ENCODE measurements around the gene PDE9A.

Gene PDE9A

GRCh38 chr21:42668298-42668992, 15.0 kb downstream of the PDE9A start:
- Histone ChIP-seq H3K9ac (ENCODE audit: low read length) (no peak overlapping the region), H3K9me2 (replicated peaks; ENCODE audit: insufficient read depth, low read length) (no peaks in the 10 kb centered on the region), H3K4me1 (ENCODE audit: low read length) (no peaks in the 10 kb centered on the region), H3K79me2 (ENCODE audit: low read length) (no peaks in the 10 kb centered on the region), H3K4me2 (ENCODE audit: low read depth, low read length) (no peak overlapping the region), H3F3A (ENCODE audit: insufficient read depth, low read length) (no peaks in the 10 kb centered on the region), H3K27ac (ENCODE audit: low read length) (no peak overlapping the region), H3K9me3 (replicated peaks; ENCODE audit: insufficient read depth, low read length) (no peaks in the 10 kb centered on the region), H3K4me3 (ENCODE audit: low read length) (no peak overlapping the region), H3K27me3 (replicated peaks; ENCODE audit: insufficient read depth, low read length) (peaks cover 100% of the 10 kb centered on the region), H2AFZ (ENCODE audit: low read length) (no peak overlapping the region), H3K36me3 (replicated peaks; ENCODE audit: insufficient read depth, low read length) (no peaks in the 10 kb centered on the region), H4K20me1 (ENCODE audit: insufficient read depth, low read length) (no peaks in the 10 kb centered on the region)
- no peak for TF ChIP-seq CTCF (IDR thresholded peaks at IDR 0.05; ENCODE audit: low read length)
- no peak for TF ChIP-seq EZH2phosphoT487 (IDR thresholded peaks at IDR 0.05; ENCODE audit: low read length)
- TF ChIP-seq EZH2 (optimal IDR thresholded peaks at IDR 0.05; ENCODE audit: low read depth, low read length), result no peak
- no peak for DNase-seq

GRCh38 chr21:42669041-42669440, 15.6 kb downstream of the PDE9A start:
- no peaks in the 10 kb centered on the region for H3K9me3 ChIP-seq (replicated peaks; ENCODE audit: insufficient read depth, low read length)
- no peak for DNase-seq
- H3K79me2 ChIP-seq (ENCODE audit: low read length), result no peaks in the 10 kb centered on the region
- no peak overlapping the region for H3K4me2 ChIP-seq (ENCODE audit: low read depth, low read length)
- no peak overlapping the region for H3K4me3 ChIP-seq (ENCODE audit: low read length)
- no peaks in the 10 kb centered on the region for H3K9me2 ChIP-seq (replicated peaks; ENCODE audit: insufficient read depth, low read length)
- no peak overlapping the region for H3K9ac ChIP-seq (ENCODE audit: low read length)
- H3F3A ChIP-seq (ENCODE audit: insufficient read depth, low read length), result no peaks in the 10 kb centered on the region
- no peaks in the 10 kb centered on the region for H3K4me1 ChIP-seq (ENCODE audit: low read length)
- H3K27ac ChIP-seq (ENCODE audit: low read length), result no peak overlapping the region
- peaks cover 100% of the 10 kb centered on the region for H3K27me3 ChIP-seq (replicated peaks; ENCODE audit: insufficient read depth, low read length)
- TF ChIP-seq EZH2 (optimal IDR thresholded peaks at IDR 0.05; ENCODE audit: low read depth, low read length) (no peak), CTCF (IDR thresholded peaks at IDR 0.05; ENCODE audit: low read length) (no peak), EZH2phosphoT487 (IDR thresholded peaks at IDR 0.05; ENCODE audit: low read length) (no peak)
- no peaks in the 10 kb centered on the region for H3K36me3 ChIP-seq (replicated peaks; ENCODE audit: insufficient read depth, low read length)
- H4K20me1 ChIP-seq (ENCODE audit: insufficient read depth, low read length), result no peaks in the 10 kb centered on the region
- no peak overlapping the region for H2AFZ ChIP-seq (ENCODE audit: low read length)

- Histone ChIP-seq H3K9ac (ENCODE audit: low read length) (no peak overlapping the region), H3K9me2 (replicated peaks; ENCODE audit: insufficient read depth, low read length) (no peaks in the 10 kb centered on the region), H3K27ac (ENCODE audit: low read length) (no peak overlapping the region), H3K79me2 (ENCODE audit: low read length) (no peaks in the 10 kb centered on the region), H3F3A (ENCODE audit: insufficient read depth, low read length) (no peaks in the 10 kb centered on the region), H3K27me3 (replicated peaks; ENCODE audit: insufficient read depth, low read length) (peaks cover 100% of the 10 kb centered on the region), H4K20me1 (ENCODE audit: insufficient read depth, low read length) (no peaks in the 10 kb centered on the region), H3K4me2 (ENCODE audit: low read depth, low read length) (no peak overlapping the region), H3K4me1 (ENCODE audit: low read length) (no peaks in the 10 kb centered on the region), H3K9me3 (replicated peaks; ENCODE audit: insufficient read depth, low read length) (no peaks in the 10 kb centered on the region), H3K36me3 (replicated peaks; ENCODE audit: insufficient read depth, low read length) (no peaks in the 10 kb centered on the region), H3K4me3 (ENCODE audit: low read length) (no peak overlapping the region), H2AFZ (ENCODE audit: low read length) (no peak overlapping the region)
- no peak for DNase-seq
- TF ChIP-seq EZH2phosphoT487 (IDR thresholded peaks at IDR 0.05; ENCODE audit: low read length), result no peak
- no peak for TF ChIP-seq CTCF (IDR thresholded peaks at IDR 0.05; ENCODE audit: low read length)
- TF ChIP-seq EZH2 (optimal IDR thresholded peaks at IDR 0.05; ENCODE audit: low read depth, low read length), result no peak
Measured at GRCh38 chr21:42670058-42670880, 16.8 kb downstream of the PDE9A start.
